Parathyroid adenoma (tissue), 2 donors: Measurements from ENCODE around the gene SETD4.

ENCODE experiments used
- H2AFZ ChIP-seq: fragments of 300-600 bp; sonication (generic); one replicate; pipeline ENCODE4 v1.7.0; 2017; ENCODE audit warnings: antibody characterized with exemption, mild to moderate bottlenecking
- H3K27ac ChIP-seq: fragments of 300-600 bp; sonication (generic); one replicate; pipeline ENCODE4 v1.7.0; 2017
- H3K27me3 ChIP-seq: fragments of 300-600 bp; sonication (generic); one replicate; pipeline ENCODE4 v1.7.0; 2017; ENCODE audit warnings: low read length; ENCODE audit not compliant: control insufficient read depth, insufficient read depth
- H3K36me3 ChIP-seq: fragments of 300-600 bp; sonication (generic); one replicate; pipeline ENCODE4 v1.7.0; 2017; ENCODE audit warnings: low read length; ENCODE audit not compliant: control insufficient read depth, insufficient read depth
- H3K4me1 ChIP-seq: fragments of 300-600 bp; sonication (generic); one replicate; pipeline ENCODE4 v1.7.0; 2017; ENCODE audit warnings: control low read depth
- H3K4me2 ChIP-seq: fragments of 300-600 bp; sonication (generic); one replicate; pipeline ENCODE4 v1.7.0; 2017; ENCODE audit warnings: low read length
- H3K4me3 ChIP-seq: fragments of 300-600 bp; sonication (generic); one replicate; pipeline ENCODE4 v1.7.0; 2017; ENCODE audit warnings: low read depth, low read length
- H3K79me2 ChIP-seq: fragments of 300-600 bp; sonication (generic); one replicate; pipeline ENCODE4 v1.7.0; 2017; ENCODE audit warnings: control low read depth
- H3K9ac ChIP-seq: fragments of 300-600 bp; sonication (generic); one replicate; pipeline ENCODE4 v1.7.0; 2017; ENCODE audit warnings: mild to moderate bottlenecking
- H3K9me3 ChIP-seq: fragments of 300-600 bp; sonication (generic); one replicate; pipeline ENCODE4 v1.7.0; 2017; ENCODE audit warnings: low read length; ENCODE audit not compliant: control insufficient read depth
- TF ChIP-seq, protein P1 (sequence below): fragments of 300-600 bp; sonication (generic); IDR thresholded peaks from one replicate; pipeline ENCODE4 v1.7.0; 2017; ENCODE audit warnings: antibody characterized with exemption, mild to moderate bottlenecking
- donor health status: primary hyperparathyroidism.

Gene SETD4

DNA sequence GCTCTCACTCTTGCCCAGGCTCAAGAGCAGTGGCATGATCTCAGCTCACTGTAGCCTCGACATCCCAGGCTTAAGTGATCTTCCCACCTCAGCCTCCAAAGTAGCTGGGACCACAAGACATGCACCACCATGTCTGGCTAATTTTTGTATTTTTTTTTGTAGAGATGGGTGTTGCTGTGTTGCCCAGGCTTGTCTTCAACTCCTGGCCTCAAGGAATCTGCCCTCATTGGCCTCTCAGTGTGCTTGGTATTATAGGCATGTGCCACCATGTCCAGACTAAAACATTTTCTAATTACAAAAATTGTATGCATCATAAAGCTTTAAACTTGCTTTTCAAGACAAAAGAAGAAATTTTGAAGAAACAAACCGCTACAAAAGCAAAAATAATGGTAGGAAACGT lies 29.6 kb upstream of the SETD4 start:
- Histone ChIP-seq H3K36me3 (no peaks in the 10 kb centered on the region), H3K27me3 (no peaks in the 10 kb centered on the region), H3K4me1 (no peaks in the 10 kb centered on the region), H3K9me3 (no peaks in the 10 kb centered on the region), H3K9ac (no peak overlapping the region), H3K79me2 (no peaks in the 10 kb centered on the region), H2AFZ (no peak overlapping the region), H3K4me2 (no peak overlapping the region), H3K4me3 (no peak overlapping the region), H3K27ac (no peak overlapping the region)
- TF ChIP-seq, protein P1, sequence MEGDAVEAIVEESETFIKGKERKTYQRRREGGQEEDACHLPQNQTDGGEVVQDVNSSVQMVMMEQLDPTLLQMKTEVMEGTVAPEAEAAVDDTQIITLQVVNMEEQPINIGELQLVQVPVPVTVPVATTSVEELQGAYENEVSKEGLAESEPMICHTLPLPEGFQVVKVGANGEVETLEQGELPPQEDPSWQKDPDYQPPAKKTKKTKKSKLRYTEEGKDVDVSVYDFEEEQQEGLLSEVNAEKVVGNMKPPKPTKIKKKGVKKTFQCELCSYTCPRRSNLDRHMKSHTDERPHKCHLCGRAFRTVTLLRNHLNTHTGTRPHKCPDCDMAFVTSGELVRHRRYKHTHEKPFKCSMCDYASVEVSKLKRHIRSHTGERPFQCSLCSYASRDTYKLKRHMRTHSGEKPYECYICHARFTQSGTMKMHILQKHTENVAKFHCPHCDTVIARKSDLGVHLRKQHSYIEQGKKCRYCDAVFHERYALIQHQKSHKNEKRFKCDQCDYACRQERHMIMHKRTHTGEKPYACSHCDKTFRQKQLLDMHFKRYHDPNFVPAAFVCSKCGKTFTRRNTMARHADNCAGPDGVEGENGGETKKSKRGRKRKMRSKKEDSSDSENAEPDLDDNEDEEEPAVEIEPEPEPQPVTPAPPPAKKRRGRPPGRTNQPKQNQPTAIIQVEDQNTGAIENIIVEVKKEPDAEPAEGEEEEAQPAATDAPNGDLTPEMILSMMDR = no peak

DNA sequence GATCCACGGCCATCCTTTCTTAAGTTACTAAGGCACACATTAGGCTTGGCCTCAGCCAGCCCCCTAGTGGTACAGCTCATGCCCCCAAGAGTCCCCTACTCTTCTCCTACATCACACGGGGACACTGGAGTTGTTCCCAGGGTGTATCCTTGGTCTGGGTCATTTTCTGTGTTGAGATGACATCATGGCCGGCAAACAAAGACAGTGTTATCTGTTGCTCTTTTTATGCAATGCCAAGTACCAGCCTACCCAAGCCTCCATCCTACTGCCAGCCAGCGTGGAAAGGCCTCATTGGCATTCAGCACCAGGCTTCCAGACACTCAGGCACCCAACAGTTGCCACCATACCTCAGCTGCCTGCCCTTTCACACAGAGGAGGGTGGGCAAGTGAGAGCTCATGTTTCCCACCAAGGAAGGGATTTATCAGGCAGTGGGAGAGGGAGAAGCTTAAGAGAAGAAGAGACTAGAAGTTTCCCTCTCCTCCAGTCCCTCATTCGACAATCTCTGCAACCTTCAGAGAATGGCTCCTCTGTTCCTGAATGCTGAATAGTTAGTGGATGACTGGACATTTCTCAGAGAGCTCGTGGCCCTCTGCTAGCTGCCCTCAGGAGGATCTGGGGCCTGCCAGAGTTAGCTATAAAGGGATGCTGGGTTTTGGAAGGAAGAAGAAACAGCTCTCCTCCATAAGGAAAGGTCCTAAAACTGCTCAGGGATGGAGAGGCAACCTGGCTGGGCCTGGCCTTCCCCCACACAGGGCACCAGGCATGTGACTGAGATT lies 27.2 kb upstream of the SETD4 start:
- H3K9ac ChIP-seq = no peak overlapping the region
- no peak overlapping the region for H3K27ac ChIP-seq

DNA sequence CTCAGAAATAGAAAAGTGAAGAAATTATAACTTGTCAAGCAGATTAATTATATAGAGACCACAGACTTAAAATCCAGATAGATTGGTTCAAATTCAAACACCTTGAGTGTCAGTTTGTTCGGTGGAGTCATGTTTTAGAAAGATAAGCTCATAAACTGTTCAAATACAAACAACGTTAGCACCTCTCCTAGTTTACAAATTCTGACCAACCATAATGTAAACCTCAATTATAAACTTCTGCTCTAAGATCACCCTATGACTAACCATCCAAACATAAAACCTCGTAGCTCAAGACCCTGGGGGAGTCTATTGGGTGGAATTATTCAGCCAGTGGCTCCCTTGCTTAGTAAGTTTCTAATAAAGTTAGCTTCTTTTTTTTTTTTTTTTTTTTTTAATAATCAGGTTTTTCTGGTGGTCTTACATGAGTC lies 21.9 kb upstream of the SETD4 start:
- Histone ChIP-seq H3K4me2 (no peak overlapping the region), H3K4me1 (no peaks in the 10 kb centered on the region), H3K27me3 (no peaks in the 10 kb centered on the region), H3K4me3 (no peak overlapping the region), H2AFZ (no peak overlapping the region), H3K36me3 (no peaks in the 10 kb centered on the region), H3K9ac (no peak overlapping the region), H3K9me3 (no peaks in the 10 kb centered on the region), H3K79me2 (no peaks in the 10 kb centered on the region), H3K27ac (no peak overlapping the region)
- TF ChIP-seq, protein P1 = no peak

More for the DNA sequence above, 27.2 kb upstream of the SETD4 start:
- Histone ChIP-seq H2AFZ (no peak overlapping the region), H3K4me3 (no peak overlapping the region), H3K9me3 (no peaks in the 10 kb centered on the region), H3K36me3 (no peaks in the 10 kb centered on the region), H3K4me1 (no peaks in the 10 kb centered on the region), H3K27me3 (no peaks in the 10 kb centered on the region), H3K79me2 (no peaks in the 10 kb centered on the region), H3K4me2 (no peak overlapping the region)
- TF ChIP-seq, protein P1 = no peak

DNA sequence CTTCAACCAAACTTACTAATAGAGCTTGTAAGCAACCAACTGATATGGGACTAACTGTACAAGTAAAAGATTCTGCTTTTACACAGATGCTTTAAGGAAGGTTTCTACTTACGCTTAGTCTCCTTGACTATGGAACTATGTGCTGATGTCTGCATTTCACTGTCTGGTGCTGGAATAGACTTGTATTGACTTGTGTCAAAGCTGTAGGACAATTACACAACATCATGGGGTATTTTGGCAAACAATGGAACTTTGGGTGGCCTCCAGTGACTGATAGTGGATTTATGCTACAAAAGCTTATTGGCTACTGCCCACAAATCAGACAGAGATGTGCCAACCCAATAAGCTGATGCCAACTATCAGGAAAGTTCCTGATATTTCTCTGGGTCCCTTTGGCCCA lies 20.1 kb upstream of the SETD4 start:
- TF ChIP-seq, protein P1 = no peak
- H2AFZ ChIP-seq = no peak overlapping the region
- H3K9ac ChIP-seq = no peak overlapping the region
- no peaks in the 10 kb centered on the region for H3K27me3 ChIP-seq
- no peaks in the 10 kb centered on the region for H3K9me3 ChIP-seq
- no peak overlapping the region for H3K4me2 ChIP-seq
- no peak overlapping the region for H3K27ac ChIP-seq
- no peak overlapping the region for H3K4me3 ChIP-seq
- no peaks in the 10 kb centered on the region for H3K79me2 ChIP-seq
- H3K36me3 ChIP-seq = no peaks in the 10 kb centered on the region
- no peaks in the 10 kb centered on the region for H3K4me1 ChIP-seq

DNA sequence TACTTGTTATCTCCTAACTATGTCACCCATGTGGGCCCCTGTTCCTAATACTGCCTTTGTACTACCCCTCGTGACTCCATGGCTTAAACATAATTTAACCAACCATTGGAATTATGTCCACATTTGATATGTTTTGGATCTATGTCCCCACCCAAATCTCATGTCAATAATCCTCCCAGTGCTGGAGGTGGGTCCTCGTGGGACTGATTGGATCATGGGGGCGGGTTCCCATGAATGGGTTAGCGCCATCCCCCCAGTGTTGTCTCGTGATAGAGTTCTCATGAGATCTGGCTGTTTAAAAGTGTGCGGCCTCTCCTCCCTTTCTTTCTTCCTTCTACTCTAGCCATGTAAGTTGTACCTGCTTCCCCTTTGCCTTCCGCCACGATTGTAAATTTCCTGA lies 19.3 kb upstream of the SETD4 start:
- no peak overlapping the region for H2AFZ ChIP-seq
- no peak overlapping the region for H3K27ac ChIP-seq
- H3K9me3 ChIP-seq = no peaks in the 10 kb centered on the region
- H3K27me3 ChIP-seq = no peaks in the 10 kb centered on the region
- TF ChIP-seq, protein P1 = no peak
- H3K4me1 ChIP-seq = no peaks in the 10 kb centered on the region
- H3K9ac ChIP-seq = no peak overlapping the region
- no peaks in the 10 kb centered on the region for H3K36me3 ChIP-seq
- H3K4me2 ChIP-seq = no peak overlapping the region
- H3K4me3 ChIP-seq = no peak overlapping the region
- no peaks in the 10 kb centered on the region for H3K79me2 ChIP-seq
